Right hindlimb (tissue), 1 donor: Measurements from ENCODE around the gene NDUFAF8.

Experiments used
- DNase-seq: peaks from one replicate; pipeline ENCODE4 v3.0.0-alpha.2; 2018

NDUFAF8 gene

DNA sequence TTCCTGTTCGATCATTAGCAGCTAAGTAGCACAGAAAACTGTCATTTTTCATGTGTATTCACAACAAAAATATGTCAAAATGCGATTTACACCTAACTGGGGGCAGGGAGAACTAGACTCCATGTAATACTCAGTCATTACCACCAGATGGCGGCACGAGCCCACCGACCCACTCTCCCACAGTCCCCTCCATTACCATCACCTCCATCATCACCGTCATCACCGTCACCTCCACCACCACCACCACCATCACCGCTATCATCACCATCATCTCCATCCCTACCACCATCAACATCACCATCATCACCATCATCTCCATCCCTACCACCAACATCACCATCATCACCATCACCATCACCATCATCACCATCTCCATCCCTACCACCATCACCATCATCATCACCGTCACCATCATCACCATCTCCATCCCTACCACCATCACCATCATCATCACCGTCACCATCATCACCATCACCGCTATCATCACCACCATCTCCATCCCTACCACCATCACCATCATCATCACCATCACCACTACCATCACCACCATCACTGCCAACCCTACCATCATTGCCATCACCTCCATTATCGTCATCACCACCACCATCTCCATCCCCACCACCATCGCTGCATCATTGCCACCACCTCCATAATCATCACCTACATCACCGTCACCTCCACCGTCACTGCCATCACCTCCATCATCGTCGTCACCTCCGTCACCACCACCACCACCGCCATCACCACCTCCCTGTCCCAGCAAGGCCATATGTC lies 14.4 kb downstream of the NDUFAF8 start:
- peak; percentile 67 for DNase-seq

DNA sequence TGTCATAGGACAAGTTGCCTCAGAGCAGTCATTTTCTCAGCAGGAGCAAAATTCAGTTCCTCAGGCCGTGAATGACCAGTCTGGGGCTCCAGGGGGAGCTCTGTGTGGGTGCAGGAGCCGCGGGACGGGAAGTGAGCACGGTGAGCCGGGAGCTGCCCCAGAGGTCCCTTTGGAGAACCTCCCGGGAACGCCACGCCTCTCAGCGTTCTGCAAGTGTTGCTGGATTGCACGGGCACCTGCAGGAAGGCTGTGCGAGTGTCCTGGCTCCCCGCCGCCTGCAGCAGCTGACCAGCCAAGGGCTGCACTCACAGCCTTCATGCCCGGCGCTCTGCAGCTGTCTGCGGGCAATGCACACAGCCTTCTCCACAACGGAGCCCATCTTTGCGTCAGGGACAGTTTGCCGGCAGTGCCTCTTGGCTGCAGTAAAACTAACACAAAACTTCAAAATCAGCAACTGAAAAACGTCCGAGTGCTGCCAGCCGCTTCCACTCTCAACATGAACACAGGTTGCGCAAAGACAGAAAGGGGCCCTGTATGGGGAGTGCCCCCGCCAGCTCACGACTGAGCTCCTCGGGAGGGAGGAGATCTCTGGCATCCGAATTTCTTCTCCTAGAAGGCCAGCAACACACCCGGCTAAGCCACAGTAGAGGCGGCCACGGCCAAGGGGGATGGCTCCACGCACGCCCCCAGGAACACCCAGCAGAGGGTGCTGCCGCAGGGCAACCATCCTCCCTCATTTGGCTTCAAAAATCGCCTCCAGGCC lies 16.0 kb downstream of the NDUFAF8 start:
- peak; percentile 83 for DNase-seq

DNA sequence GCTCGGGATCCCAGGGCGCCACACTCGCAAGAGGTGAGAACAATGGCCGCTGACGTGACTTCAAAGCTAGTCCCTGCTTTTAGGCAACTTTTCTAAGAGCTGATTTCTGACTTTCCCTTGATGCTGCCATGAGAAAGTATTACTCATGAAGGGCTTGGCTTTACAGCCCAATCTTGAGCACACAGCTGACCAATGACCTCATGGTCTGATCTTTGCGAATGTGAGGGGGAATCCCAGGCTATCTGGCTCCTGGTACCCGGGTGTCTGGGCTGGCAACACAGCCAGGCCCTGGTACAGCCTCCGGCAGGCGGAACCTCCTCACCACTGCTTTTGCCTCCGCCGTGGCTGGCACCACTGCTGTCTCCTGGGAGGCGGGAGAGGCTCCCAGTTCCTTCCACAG lies 17.5 kb downstream of the NDUFAF8 start:
- no peak for DNase-seq

DNA sequence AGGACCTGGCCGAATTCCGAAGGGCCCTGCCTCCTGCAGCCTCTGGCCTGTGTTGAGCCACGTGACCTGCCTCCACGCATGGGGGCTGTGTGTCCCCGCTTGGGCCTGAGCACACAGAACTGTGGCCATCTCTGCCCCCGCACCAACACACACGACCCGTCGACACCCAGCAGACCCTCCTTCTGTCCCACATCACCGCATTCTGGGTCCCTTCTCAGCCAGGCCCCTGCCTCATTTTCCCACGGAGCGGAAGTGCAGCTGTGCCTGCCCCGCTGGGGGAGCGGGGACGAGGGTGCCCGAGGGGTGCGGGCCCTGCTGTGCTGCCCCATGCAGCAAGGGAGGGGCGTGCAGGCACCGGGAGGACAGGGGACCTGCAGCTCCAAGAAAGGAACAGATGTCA lies 18.4 kb downstream of the NDUFAF8 start:
- DNase-seq: no peak

DNA sequence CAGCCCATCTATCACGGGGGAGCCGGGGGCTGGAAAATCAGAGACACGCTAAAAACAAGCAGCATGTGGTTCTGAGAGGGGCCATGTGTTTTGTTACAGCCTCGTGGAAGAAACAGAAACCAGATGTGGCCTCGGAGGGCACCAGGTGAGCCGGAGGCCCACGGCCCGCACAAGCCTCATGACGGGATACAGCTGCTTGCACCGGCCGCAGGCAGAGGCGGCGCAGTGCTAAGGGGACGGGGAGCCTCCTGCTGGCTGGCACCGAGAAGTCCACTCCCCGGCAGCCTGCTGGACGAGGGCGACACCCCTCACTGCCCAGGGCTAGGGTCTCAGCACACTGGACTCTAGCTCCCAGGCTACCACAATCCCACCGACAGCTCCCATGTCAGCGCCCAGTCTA lies 19.2 kb downstream of the NDUFAF8 start:
- DNase-seq: no peak

DNA sequence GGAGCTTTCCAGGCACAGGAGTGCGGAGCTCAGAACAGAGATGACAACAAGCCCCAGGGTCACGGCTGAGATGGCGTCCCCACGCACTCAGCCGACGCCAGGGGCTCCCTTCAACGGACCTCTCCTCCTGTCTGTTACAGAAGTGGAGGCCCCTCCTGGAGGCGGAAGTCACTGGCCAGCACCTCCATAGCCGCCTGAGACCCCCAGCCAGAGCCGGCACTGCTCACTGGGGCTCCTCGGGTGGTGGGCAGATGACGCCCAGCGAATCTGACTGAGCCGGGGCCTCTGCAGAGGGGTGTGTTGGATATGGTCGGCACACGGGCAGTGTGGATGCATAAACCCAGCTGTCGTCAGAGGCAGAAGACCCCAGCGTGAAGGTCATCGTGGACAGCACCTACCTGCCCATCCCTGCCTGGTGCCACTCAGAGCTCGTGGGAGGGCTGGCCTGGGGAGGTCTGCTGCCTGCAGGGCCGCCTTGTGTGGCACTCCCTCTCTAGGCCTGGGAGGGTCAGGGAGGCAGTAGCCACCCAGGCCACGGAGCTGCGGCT lies 20.0 kb downstream of the NDUFAF8 start:
- no peak for DNase-seq

DNA sequence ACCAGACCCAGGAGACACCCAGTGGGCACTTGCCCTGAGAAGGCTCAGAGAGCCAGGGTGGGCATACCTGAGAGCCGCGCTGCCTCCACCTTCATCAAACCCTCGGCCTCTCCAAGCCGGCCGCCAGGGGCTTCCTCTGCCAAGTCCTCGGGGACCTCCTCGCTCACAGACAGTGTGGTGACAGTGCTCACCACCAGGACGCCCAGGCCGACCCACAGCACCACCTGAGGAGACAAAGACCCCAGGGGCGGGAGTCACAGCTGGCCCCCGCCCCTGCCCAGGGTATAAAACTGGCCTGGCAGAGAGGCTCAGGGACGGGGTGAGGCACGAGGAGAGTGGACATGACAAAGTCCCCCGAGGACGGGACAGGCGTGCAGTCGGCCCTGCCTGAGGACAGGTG lies 21.1 kb downstream of the NDUFAF8 start:
- DNase-seq: no peak

DNA sequence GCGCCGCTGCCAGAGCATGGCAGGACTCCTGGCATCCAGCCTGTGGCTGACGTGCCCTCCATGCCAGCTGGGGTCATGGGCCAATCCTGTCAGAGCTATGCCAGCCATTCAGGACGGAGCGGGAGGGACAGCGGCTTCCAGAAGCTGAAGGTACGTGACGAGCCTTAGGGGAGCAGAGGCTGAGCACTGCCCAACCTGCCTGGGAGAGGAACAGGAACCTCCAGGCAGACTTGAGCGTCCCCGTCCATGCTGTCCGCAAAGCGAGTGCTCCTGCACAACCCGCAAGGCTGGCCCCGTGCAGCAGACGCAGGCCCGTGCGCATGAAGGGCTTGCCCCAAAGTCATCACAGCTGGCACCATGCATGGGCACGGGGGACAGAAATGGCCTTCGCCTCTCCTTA lies 21.5 kb downstream of the NDUFAF8 start:
- DNase-seq: no peak

DNA sequence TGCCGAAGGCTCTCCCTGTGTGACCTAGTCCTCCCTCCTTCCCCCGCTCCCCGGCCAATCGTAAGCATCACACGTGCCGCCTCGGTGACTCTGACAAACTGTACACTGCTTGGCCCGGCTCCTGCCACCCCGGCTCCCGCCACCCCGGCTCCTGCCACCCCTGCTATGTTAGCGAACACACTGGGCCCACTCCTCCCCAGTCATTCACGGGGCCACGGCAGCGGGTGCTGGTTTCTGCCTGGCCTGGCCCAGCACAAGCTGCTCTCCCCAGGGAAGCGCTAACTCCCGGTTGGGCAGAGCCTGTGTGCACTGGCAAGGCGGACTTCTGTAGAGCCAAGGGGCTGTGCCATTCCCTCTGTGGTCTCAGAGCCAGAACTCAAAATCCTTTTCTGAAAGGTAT lies 22.0 kb downstream of the NDUFAF8 start:
- DNase-seq: no peak

DNA sequence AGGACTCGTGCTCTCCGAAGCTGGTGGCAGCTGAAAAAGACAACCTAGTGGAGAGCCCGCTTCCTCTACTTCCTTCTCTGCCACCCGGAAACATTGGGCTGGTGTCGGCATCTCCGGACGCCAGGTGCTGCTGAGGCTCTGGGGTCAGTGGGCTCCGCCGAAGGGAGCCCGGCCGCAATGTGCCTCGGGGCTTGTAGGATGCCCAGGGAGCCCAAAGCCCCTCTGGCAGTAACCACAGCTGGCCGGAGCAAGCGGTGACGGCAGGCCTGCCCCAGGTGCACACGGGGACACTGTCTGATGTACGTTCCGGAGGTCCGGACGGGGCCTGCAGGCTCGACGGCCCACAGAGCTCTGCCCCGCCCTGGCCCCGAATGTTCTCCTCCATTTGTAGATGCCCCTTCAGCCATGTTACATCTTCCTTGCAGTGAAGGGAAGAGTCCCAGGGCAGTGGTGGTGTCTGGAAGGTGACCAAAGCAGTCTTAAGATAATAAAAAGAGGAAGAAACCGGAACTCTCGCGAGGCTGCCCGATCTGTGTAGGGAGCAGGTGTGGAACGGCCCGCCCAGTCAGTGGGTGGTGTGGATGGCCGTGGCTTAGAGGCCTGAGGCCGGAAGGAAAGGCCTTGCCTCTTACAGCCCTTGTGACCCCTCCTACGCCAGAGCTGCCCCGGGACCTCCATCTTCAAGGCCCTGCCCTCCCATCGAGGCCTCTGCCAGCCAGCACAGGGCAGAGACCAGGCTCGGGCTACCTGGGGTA lies 22.6 kb downstream of the NDUFAF8 start:
- DNase-seq: no peak

DNA sequence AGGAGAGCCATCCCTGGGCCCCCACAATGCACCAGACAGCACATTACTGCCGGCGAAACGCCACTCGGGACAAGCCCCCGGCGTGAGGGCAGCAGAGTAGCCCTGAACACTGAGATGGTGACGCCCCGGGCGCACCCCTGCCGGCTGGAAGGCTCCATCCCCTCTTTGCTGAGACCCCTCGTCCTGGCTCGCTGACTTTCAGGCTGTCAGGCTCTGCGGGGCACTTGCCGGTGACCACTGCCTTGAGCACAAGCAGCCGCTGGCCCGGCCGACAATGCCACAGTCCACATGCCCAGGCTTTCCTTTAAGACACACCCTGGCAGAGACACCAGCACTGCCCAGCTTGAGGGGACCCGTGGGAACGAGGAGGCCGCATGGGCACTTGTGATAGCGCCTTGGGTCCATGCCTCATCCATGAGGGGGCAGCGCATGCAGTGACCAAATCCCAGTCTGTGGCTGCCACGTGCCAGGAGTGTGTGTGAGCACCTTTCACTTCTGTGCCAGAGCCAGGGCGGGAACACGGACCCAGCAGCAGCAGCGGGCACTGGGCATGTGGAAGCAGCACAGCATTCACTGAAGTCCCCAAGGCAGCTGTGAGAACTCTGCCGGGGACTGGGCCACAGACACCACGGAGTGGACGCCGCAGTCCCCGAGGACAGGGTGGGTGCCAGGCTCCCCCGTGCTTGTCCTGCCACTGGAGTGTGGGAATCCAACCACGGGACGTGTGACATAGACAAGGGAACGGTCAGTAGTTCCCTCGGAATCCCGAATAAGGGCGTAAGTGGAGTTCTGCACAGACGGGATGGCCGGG lies 24.5 kb downstream of the NDUFAF8 start:
- no peak for DNase-seq

DNA sequence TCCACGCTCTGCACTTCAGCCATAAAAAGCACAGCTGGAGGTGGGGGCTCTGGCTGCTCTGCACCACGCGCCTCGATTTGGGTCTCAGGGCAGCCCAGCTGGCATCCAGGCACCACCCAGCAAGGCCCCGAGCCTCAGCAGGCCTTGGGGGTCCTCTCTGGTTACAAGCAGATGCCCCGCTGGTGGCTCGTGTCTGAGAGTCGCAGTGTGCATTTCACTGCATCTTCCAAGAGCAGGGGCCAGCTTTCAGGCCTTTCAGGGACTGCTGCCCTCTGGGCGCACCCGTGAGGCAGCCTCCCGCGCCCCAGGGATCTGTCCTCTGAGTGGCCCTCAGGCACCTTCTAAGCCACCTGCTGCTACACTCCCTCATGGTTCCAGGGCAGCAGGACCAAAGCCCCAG lies 25.5 kb downstream of the NDUFAF8 start:
- no peak for DNase-seq

DNA sequence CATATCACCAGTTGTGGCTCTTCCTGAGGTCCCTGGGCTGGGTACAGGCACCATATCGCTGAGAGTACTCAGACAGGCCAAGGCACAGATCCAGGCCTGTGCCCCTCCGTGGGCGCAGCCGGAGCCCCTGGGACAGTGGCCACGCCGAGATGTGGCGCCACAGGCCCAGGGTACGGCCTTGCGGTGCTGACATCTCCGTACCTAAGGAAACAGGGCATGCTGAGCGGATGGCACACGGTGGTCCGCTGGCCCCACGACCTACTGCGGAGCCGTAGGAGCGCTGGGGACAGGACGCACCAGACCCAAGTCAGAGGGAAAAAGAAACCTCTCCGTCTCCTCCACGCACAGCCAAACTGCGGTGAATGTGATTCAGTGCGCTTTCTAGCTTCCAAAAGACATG lies 26.5 kb downstream of the NDUFAF8 start:
- no peak for DNase-seq

DNA sequence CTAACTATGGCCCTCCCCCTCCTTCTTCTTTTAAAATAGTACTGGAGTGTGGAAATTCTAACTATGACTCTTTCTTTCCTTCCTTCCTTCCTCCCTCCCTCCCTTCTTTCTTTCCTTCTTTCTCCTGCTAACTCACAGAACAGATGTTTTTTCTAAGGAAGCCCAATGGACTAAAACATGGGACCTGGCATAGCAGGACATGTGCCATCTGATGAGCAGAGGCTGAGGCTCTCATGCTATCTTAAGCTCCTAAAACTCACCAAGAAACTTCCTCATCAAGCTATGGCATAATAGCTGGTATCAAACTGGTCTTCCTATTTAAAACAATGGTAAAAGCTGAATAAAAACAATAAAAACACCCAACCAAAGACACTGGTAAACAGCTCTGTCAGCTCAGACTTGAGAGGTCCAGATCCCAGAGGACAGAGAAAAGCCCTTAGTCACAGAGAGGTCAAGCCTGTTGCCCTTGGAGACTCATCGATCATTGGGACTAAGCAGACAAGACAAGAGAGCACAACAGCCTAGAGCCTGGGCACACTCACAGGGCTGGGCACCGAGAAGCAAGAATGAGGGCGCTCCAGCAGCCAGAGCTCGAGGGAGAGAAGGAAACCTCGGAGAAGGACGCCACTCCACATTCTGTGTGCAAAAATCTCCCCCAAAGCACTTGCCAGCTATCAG lies 28.4 kb downstream of the NDUFAF8 start:
- DNase-seq: no peak

DNA sequence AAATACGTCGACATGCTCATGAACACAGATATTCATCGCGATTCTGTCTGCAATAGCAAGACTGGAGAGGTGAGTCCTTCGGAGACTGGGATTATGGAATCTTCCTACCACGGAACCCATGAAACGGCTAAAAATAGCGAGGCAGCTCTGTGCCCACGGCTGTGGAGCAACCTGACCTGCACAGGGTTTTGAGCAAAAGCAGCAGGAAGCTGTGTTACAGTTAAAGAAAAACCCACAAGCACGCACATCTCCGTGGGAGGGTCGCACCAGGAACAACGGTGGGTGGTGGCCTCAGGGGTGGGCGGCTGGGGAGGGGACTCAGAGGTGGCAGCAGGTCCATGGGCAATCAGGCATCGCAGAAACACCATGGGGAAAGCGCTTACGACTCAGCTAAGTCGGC lies 31.2 kb downstream of the NDUFAF8 start:
- no peak for DNase-seq

DNA sequence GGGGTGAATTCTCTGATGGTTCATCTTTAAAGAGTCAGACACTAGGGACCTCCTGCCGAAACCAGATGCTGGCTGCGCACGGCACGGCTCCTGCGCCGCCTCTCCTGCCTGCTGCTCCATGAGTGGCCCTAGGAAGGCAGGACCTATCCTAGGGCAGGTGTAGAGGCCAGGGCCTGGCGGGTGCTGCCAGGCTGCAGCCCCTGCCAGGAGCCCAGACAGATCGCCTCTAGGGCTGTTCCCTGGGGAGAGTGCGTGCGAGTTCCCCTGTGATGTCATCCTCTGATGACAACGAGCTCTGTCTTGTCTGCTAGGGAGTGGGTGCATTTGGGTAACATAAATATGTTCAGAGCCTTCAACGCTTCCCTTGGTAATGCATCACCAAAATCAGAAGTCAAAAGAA lies 32.1 kb downstream of the NDUFAF8 start:
- DNase-seq: no peak

DNA sequence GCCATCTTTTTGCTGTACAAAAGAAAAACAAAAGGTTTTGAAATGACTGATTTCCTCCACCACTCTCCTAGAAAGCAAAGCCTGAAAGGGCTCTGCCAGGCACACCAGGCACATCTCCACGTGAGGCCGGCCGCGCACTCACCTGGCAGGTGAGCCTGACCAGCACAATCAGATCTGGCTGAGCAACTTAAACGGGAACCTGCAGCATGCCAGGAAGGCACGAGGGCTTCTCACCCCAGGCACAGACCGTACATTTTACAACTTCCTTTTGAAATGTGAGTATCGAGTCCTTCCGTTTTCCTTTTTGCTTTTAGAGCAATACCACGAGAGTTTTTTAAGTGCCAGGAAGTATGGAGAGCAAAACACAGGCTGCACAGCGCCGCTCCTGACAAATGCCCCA lies 33.5 kb downstream of the NDUFAF8 start:
- DNase-seq: no peak

DNA sequence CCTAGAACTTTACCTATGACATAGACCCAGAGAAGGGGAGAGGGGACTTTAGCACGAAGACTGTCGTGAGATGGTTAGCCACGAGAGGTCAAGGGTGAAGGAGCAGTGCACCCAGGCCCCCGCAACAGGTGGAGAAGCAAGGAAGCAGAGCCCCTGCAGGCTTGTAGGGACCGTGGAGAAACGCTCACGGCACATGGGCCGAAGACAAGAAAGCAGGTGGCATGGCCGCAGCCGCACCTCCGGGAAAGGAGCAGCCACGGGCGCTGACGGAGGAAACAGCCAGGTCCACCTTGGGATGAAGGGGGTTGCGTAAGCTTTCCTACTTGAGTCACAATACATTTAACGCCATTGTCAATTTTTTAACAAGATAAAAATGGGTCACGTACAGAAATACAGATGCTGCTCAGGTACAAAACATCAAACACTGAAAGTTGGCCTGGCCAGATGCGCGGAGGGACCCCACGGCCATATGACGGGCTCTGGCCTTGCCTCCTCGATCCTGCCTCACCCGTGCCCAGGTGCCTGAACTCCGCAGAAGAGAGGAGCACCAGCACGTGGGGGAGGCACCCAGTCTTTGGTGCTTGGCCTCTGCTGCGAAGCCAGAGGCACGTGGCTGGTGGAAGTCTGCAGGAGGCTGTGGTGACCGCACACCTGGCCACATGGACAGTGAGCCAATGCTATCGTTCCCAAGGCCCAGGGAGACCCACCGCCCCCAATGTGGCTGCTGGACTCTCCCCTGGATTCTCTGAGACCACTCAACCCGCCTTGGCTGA lies 34.8 kb downstream of the NDUFAF8 start:
- DNase-seq: no peak

DNA sequence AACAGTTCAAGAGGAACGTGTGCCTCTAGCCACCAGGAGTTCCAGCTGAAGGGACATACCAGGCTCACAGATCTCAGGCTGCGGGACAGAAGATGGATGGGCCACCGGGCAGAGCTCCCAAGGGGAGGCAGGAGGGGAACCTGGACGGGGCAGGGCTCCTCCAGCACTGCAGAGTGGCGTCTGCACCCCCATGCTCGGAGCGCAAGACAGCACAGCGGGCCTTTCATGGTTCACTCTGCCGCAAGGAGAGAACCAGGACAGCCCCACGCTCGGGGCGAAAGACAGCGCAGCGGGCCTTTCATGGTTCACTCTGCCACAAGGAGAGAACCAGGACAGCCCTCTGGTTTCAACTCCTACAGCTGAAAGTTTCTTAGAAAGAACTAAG lies 35.3 kb downstream of the NDUFAF8 start:
- no peak for DNase-seq

DNA sequence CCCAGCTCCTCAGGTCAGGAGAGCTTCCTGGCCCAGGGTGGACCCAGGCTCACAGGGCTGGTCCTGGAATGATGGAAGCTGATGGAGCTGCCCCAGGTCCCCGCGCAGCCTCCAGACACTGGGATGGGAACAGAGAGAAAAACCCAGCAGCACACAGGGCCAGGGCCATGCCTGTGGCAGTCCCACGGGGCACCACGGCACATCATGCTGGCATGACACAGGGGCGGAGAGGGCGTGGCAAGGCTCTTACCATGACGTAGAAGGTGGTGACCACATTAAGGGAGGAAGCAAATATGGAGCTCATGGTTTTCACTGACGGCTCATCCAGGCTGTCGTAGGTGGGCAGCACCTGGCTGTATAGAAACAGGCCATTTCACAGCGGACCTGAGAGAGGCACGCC lies 37.7 kb downstream of the NDUFAF8 start:
- DNase-seq: no peak

DNA sequence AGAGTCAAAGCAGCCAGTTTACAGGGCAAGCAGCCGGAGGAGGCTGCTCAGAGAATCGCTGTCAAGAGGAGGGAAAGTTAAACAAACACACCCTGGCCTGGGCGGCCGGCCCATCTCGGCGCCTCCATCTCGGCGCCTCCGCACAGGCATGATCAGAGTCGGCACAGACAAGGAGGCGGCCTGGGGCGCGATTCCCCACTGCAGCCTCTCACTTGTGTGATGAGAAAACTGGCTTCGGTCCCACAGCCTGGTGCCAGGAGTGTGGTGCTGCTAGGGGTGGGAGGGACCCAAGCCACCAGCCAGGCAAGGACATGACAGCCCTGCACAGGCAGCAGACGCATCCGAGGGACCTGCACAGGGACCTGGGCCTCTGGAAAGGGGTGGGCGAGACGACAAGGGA lies 38.3 kb downstream of the NDUFAF8 start:
- DNase-seq: no peak
